Hepatocyte (in vitro differentiated cells): Measurements from ENCODE around the gene ACHE. TPM values are rescaled to one million over a fixed set of nuclear protein-coding genes. Genes with fewer than 3 reads are reported as not detected.
A peak's percentile ranks its signal among the peaks of the same experiment; 100 is the strongest.
"Not testable (repeated sequence)": the region's sequence is repeated elsewhere in the genome, so short reads cannot be mapped to it uniquely, and the experiment has no call there.

Experiments used
- DNase-seq: peaks from one replicate; pipeline ENCODE4 v3.0.0-alpha.2; 2016; ENCODE audit warnings: low spot score
- H2AFZ ChIP-seq: fragments of 200-600 bp; sonication (generic); 2 replicates; pipeline ENCODE4 v1.6.0; 2016; ENCODE audit warnings: antibody characterized with exemption, mild to moderate bottlenecking
- H3K27ac ChIP-seq: fragments of 200-600 bp; sonication (generic); 2 replicates; pipeline ENCODE4 v1.5.1; 2016; ENCODE audit warnings: mild to moderate bottlenecking
- H3K27me3 ChIP-seq: fragments of 200-600 bp; sonication (generic); 2 replicates; pipeline ENCODE4 v1.6.1; 2016
- H3K36me3 ChIP-seq: fragments of 200-600 bp; sonication (generic); replicated peaks from 2 replicates; pipeline ENCODE4 v1.5.1; 2016; ENCODE audit warnings: low read depth; ENCODE audit not compliant: insufficient read depth
- H3K4me1 ChIP-seq: fragments of 200-600 bp; sonication (generic); 2 replicates; pipeline ENCODE4 v1.5.1; 2016; ENCODE audit warnings: mild to moderate bottlenecking, moderate library complexity; ENCODE audit not compliant: insufficient read depth
- H3K4me2 ChIP-seq: fragments of 200-600 bp; sonication (generic); 2 replicates; pipeline ENCODE4 v1.6.0; 2016
- H3K4me3 ChIP-seq: fragments of 200-600 bp; sonication (generic); 2 replicates; pipeline ENCODE4 v1.5.1; 2016; ENCODE audit warnings: mild to moderate bottlenecking
- H3K79me2 ChIP-seq: fragments of 200-600 bp; sonication (generic); 2 replicates; pipeline ENCODE4 v1.6.0; 2017; ENCODE audit warnings: mild to moderate bottlenecking
- H3K9me2 ChIP-seq: fragments of 200-600 bp; sonication (generic); replicated peaks from 2 replicates; pipeline ENCODE4 v1.6.0; 2017; ENCODE audit warnings: mild to moderate bottlenecking; ENCODE audit not compliant: insufficient read depth
- H3K9me3 ChIP-seq: fragments of 200-600 bp; sonication (generic); 2 replicates; pipeline ENCODE4 v1.5.1; 2016; ENCODE audit warnings: low read depth, mild to moderate bottlenecking
- H4K20me1 ChIP-seq: fragments of 200-600 bp; sonication (generic); 2 replicates; pipeline ENCODE4 v1.6.0; 2016; ENCODE audit warnings: mild to moderate bottlenecking; ENCODE audit not compliant: insufficient read depth, poor library complexity, severe bottlenecking
- EZH2 ChIP-seq: fragments of 200-600 bp; sonication (generic); IDR thresholded peaks from 2 replicates; pipeline ENCODE4 v1.6.1; 2016; ENCODE audit warnings: antibody characterized with exemption, mild to moderate bottlenecking, borderline replicate concordance
- EZH2phosphoT487 ChIP-seq: fragments of 200-600 bp; sonication (generic); IDR thresholded peaks from one replicate; pipeline ENCODE4 v1.6.1; 2018; ENCODE audit warnings: antibody characterized with exemption, mild to moderate bottlenecking, low read depth, moderate library complexity; ENCODE audit not compliant: unreplicated experiment, severe bottlenecking
- WGBS: methylation state at CpG from one replicate; pipeline ENCODE4 v1.1.6; 2016; ENCODE audit warnings: low lambda C conversion rate; ENCODE audit errors: missing lambda C conversion rate; 5-methylcytosine and 5-hydroxymethylcytosine counted together
- polyA plus RNA-seq: library from polyadenylated mRNA; unstranded; fragments of >200 nt; fragmentation: Nextera tagmentation; extraction: Ambion mirVana; gene quantifications from 2 replicates; pipeline ENCODE4 v1.2.1, GENCODE V29; 2016
- total RNA-seq: library from RNA; depleted of rRNA; stranded (reverse); fragments of >200 nt; gene quantifications from 2 replicates; pipeline ENCODE4 v1.2.3, GENCODE V29; 2014
- TF ChIP-seq, protein P1 (sequence below): fragments of 200-600 bp; sonication (generic); IDR thresholded peaks from 2 replicates; pipeline ENCODE4 v1.5.1; 2016; ENCODE audit warnings: antibody characterized with exemption, mild to moderate bottlenecking; ENCODE audit not compliant: poor library complexity

Gene ACHE
- total and polyA plus RNA-seq, 2 experiments from 2014 or later: 4.6 to 16.3 TPM

- no peak for DNase-seq
- TF ChIP-seq EZH2 (no peak), EZH2phosphoT487 (no peak)
- TF ChIP-seq, protein P1, sequence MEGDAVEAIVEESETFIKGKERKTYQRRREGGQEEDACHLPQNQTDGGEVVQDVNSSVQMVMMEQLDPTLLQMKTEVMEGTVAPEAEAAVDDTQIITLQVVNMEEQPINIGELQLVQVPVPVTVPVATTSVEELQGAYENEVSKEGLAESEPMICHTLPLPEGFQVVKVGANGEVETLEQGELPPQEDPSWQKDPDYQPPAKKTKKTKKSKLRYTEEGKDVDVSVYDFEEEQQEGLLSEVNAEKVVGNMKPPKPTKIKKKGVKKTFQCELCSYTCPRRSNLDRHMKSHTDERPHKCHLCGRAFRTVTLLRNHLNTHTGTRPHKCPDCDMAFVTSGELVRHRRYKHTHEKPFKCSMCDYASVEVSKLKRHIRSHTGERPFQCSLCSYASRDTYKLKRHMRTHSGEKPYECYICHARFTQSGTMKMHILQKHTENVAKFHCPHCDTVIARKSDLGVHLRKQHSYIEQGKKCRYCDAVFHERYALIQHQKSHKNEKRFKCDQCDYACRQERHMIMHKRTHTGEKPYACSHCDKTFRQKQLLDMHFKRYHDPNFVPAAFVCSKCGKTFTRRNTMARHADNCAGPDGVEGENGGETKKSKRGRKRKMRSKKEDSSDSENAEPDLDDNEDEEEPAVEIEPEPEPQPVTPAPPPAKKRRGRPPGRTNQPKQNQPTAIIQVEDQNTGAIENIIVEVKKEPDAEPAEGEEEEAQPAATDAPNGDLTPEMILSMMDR: no peak
- Histone ChIP-seq H4K20me1 (no peaks in the 10 kb centered on the region), H3K36me3 (no peaks in the 10 kb centered on the region), H3K4me2 (no peak overlapping the region), H3K9me3 (no peaks in the 10 kb centered on the region), H2AFZ (no peak overlapping the region), H3K9me2 (no peaks in the 10 kb centered on the region), H3K4me3 (no peak overlapping the region), H3K4me1 (peaks cover 3% of the 10 kb centered on the region), H3K79me2 (no peaks in the 10 kb centered on the region), H3K27ac (peak overlapping the region; percentile 60), H3K27me3 (no peaks in the 10 kb centered on the region)
- 91% methylated on average over 1 of the region's 1 CpG for WGBS
Observed at GRCh38 chr7:100929808-100930174, 34.1 kb upstream of the ACHE start.

- H3K4me3 ChIP-seq, H4K20me1 ChIP-seq, H2AFZ ChIP-seq, H3K79me2 ChIP-seq, H3K27ac ChIP-seq, H3K4me1 ChIP-seq, H3K4me2 ChIP-seq, DNase-seq, H3K9me3 ChIP-seq, H3K9me2 ChIP-seq, H3K36me3 ChIP-seq, H3K27me3 ChIP-seq: not testable (repeated sequence)
- WGBS: 36% methylated on average over 2 of the region's 4 CpGs
Observed at GRCh38 chr7:100923616-100924015, 27.9 kb upstream of the ACHE start.

DNA sequence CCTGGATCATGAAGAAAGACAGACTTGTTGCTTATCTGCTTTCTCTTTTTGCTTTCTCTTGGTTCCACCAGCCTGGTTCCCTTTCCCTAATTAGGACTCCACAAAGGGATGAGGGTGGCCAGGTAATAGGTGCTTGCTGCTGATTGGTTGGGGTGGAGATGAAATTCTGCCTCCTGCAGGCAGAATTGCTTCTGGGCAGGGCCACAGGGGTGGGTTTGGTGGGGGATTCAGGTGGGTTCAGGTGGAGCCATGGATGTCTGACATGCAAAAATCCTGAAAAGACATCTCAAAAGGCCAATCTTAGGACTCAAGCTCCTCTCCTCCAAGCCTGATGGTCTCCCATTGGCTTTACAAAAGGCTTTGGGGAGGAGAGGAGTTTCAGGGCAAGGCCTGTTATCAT, 25.4 kb upstream of the ACHE start:
- Histone ChIP-seq H3K9me3 (no peaks in the 10 kb centered on the region), H3K4me3 (no peak overlapping the region), H2AFZ (no peak overlapping the region), H3K79me2 (no peaks in the 10 kb centered on the region), H3K9me2 (no peaks in the 10 kb centered on the region), H3K27ac (no peak overlapping the region), H3K36me3 (no peaks in the 10 kb centered on the region), H3K27me3 (no peaks in the 10 kb centered on the region), H3K4me2 (no peak overlapping the region), H4K20me1 (no peaks in the 10 kb centered on the region), H3K4me1 (no peaks in the 10 kb centered on the region)
- TF ChIP-seq, protein P1: no peak
- TF ChIP-seq EZH2phosphoT487: no peak
- TF ChIP-seq EZH2: no peak
- no peak for DNase-seq

DNA sequence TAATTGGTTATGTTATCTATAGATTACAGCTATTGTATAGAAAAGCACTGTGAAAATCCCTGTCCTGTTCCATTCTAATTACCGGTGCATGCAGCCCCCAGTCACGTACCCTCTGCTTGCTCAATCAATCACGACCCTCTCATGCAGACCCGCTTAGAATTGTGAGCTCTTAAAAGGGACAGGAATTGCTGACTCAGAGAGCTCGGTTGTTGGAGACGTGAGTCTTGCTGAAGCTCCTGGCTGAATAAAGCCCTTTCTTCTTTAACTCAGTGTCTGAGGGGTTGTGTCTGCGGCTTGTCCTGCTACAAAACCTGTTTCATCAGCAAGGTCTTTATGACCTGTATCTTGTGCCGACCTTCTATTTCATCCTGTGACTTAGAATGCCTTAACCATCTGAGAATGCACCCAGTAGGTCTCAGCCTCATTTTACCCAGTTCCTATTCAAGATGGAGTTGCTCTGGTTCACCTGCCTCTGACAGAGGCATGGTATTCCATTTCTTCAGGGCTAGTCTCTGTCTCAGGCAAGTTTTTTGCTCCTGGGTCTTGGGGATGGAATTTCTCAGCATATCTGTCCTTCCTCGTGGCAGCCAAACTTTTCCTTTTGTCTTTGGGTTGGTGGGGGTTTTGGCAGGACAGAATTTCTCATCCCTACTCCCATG, 24.2 kb upstream of the ACHE start:
- H3K79me2 ChIP-seq, H2AFZ ChIP-seq, H3K4me1 ChIP-seq, H3K27me3 ChIP-seq, H3K36me3 ChIP-seq, H3K9me2 ChIP-seq, DNase-seq, H4K20me1 ChIP-seq, H3K4me3 ChIP-seq, H3K4me2 ChIP-seq, H3K9me3 ChIP-seq, H3K27ac ChIP-seq: not testable (repeated sequence)
- 66% methylated on average over 9 of the region's 9 CpGs for WGBS

DNA sequence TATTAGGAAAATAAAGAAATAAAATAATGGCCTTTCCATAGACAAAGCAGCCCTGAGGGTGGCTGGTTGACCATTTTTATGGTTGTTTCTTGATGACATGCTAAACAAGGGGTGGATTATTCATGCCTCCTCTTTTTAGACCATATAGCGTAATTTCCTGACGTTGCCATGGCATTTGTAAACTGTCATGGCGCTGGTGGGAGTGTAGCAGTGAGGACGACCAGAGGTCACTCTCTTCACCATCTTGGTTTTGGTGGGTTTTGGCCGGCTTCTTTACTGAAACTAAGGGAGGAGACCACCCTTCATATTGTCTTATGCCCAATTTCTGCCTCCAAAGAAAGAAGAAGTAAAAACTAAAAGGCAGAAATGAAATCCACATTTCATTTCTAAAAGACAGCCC, 23.6 kb upstream of the ACHE start:
- H3K27ac ChIP-seq, H3K4me3 ChIP-seq, H4K20me1 ChIP-seq, H2AFZ ChIP-seq, H3K9me2 ChIP-seq, H3K36me3 ChIP-seq, H3K4me1 ChIP-seq, H3K9me3 ChIP-seq, H3K27me3 ChIP-seq, H3K79me2 ChIP-seq, DNase-seq, H3K4me2 ChIP-seq: not testable (repeated sequence)
- whole genome bisulfite sequencing: 93% methylated on average over 5 of the region's 5 CpGs
